Measurements from ENCODE around the gene GDF15.

GDF15 gene

DNA sequence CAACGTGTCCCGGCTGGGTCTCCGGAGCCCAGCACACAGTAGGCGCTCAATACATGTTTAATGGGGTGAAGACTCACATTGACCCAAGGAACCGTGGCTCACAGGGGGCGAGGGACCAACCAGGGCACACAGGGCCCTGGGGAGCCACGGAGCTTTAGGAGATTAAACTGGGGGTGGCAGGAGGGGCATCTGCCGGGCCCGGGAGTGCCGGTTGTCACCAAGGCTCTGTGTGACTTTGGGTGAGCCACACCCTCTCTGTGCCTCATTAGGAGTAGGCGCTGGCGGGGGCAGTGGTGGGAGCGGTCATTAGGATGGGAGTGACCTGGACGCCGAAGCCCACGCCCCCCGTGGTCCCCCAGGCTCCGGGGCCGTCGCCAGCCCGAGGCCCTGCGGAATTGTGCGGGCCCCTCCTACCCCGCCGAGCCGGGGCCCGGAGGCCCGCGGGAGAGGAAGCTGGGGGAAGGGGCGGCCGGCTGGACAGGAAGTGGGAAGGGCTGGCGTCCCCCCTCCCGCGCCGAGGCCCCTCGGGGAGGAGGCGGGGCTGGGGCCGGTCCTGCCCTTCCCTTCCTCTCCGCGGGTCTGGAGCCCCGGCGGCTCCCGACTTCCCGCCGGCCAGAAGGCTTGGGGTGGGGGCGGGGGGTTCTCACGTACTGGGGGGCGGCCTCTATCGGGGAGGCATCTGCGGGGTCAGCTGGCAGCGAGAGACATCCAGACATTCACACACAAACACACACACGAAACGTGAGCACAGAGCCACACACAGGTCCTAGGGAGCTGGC, 31.5 kb downstream of the GDF15 start (continued):
- TF ChIP-seq, protein P1, sequence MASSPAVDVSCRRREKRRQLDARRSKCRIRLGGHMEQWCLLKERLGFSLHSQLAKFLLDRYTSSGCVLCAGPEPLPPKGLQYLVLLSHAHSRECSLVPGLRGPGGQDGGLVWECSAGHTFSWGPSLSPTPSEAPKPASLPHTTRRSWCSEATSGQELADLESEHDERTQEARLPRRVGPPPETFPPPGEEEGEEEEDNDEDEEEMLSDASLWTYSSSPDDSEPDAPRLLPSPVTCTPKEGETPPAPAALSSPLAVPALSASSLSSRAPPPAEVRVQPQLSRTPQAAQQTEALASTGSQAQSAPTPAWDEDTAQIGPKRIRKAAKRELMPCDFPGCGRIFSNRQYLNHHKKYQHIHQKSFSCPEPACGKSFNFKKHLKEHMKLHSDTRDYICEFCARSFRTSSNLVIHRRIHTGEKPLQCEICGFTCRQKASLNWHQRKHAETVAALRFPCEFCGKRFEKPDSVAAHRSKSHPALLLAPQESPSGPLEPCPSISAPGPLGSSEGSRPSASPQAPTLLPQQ (tag by site-specific recombination; IDR thresholded peaks at IDR 0.05), result peak; percentile 86
- TF ChIP-seq MZF1 (tag by site-specific recombination; IDR thresholded peaks at IDR 0.05; ENCODE audit: borderline replicate concordance), result no peak
- no peak for TF ChIP-seq OSR2 (tag by site-specific recombination; IDR thresholded peaks at IDR 0.05)
- no peak for TF ChIP-seq ZNF132 (tag by site-specific recombination; IDR thresholded peaks at IDR 0.05; ENCODE audit: borderline replicate concordance)
- no peak for TF ChIP-seq RBAK (tag by site-specific recombination; IDR thresholded peaks at IDR 0.05)
- TF ChIP-seq SP2 (tag by site-specific recombination; IDR thresholded peaks at IDR 0.05), result peak; percentile 77
- TF ChIP-seq ZIC2 (tag by site-specific recombination; IDR thresholded peaks at IDR 0.05), result peak; percentile 42
- no peak for TF ChIP-seq GLIS2 (tag by site-specific recombination; IDR thresholded peaks at IDR 0.05)
- no peak for TF ChIP-seq ZFHX2 (tag by site-specific recombination; conservative IDR thresholded peaks at IDR 0.05)
- TF ChIP-seq ZNF138 (tag by site-specific recombination; IDR thresholded peaks at IDR 0.05; ENCODE audit: borderline replicate concordance), result no peak
- TF ChIP-seq ZNF677 (tag by site-specific recombination; IDR thresholded peaks at IDR 0.05), result peak; percentile 50; the same call in 1 of the 2 replicates
- peak; percentile 41; the same call in 1 of the 2 replicates for TF ChIP-seq ZNF623 (tag by site-specific recombination; IDR thresholded peaks at IDR 0.05)
- no peak for TF ChIP-seq ZNF391 (tag by site-specific recombination; IDR thresholded peaks at IDR 0.05; ENCODE audit: borderline replicate concordance, low read depth)
- peak; percentile 45; the same call in 1 of the 2 replicates for TF ChIP-seq GLIS1 (tag by site-specific recombination; IDR thresholded peaks at IDR 0.05)
- TF ChIP-seq, protein P2, sequence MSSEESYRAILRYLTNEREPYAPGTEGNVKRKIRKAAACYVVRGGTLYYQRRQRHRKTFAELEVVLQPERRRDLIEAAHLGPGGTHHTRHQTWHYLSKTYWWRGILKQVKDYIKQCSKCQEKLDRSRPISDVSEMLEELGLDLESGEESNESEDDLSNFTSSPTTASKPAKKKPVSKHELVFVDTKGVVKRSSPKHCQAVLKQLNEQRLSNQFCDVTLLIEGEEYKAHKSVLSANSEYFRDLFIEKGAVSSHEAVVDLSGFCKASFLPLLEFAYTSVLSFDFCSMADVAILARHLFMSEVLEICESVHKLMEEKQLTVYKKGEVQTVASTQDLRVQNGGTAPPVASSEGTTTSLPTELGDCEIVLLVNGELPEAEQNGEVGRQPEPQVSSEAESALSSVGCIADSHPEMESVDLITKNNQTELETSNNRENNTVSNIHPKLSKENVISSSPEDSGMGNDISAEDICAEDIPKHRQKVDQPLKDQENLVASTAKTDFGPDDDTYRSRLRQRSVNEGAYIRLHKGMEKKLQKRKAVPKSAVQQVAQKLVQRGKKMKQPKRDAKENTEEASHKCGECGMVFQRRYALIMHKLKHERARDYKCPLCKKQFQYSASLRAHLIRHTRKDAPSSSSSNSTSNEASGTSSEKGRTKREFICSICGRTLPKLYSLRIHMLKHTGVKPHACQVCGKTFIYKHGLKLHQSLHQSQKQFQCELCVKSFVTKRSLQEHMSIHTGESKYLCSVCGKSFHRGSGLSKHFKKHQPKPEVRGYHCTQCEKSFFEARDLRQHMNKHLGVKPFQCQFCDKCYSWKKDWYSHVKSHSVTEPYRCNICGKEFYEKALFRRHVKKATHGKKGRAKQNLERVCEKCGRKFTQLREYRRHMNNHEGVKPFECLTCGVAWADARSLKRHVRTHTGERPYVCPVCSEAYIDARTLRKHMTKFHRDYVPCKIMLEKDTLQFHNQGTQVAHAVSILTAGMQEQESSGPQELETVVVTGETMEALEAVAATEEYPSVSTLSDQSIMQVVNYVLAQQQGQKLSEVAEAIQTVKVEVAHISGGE (tag by site-specific recombination; conservative IDR thresholded peaks at IDR 0.05; ENCODE audit: low read depth), result peak; percentile 96
- 0 out of 2 replicates have a peak, but pooled peaks have one; percentile 38 for TF ChIP-seq ZBTB7A (tag by site-specific recombination; IDR thresholded peaks at IDR 0.05; ENCODE audit: low read depth)
- TF ChIP-seq ZNF791 (tag by site-specific recombination; IDR thresholded peaks at IDR 0.05), result peak; percentile 10; the same call in 1 of the 2 replicates
- peak; percentile 35; the same call in 1 of the 2 replicates for TF ChIP-seq ZNF16 (tag by site-specific recombination; IDR thresholded peaks at IDR 0.05; ENCODE audit: low read depth)
- TF ChIP-seq ZNF324 (tag by site-specific recombination; IDR thresholded peaks at IDR 0.05), result peak; percentile 53
- no peak for TF ChIP-seq ZBTB21 (tag by site-specific recombination; IDR thresholded peaks at IDR 0.05)
- TF ChIP-seq ZBTB8A (tag by site-specific recombination; IDR thresholded peaks at IDR 0.05), result peak; percentile 24
- TF ChIP-seq, protein P3, sequence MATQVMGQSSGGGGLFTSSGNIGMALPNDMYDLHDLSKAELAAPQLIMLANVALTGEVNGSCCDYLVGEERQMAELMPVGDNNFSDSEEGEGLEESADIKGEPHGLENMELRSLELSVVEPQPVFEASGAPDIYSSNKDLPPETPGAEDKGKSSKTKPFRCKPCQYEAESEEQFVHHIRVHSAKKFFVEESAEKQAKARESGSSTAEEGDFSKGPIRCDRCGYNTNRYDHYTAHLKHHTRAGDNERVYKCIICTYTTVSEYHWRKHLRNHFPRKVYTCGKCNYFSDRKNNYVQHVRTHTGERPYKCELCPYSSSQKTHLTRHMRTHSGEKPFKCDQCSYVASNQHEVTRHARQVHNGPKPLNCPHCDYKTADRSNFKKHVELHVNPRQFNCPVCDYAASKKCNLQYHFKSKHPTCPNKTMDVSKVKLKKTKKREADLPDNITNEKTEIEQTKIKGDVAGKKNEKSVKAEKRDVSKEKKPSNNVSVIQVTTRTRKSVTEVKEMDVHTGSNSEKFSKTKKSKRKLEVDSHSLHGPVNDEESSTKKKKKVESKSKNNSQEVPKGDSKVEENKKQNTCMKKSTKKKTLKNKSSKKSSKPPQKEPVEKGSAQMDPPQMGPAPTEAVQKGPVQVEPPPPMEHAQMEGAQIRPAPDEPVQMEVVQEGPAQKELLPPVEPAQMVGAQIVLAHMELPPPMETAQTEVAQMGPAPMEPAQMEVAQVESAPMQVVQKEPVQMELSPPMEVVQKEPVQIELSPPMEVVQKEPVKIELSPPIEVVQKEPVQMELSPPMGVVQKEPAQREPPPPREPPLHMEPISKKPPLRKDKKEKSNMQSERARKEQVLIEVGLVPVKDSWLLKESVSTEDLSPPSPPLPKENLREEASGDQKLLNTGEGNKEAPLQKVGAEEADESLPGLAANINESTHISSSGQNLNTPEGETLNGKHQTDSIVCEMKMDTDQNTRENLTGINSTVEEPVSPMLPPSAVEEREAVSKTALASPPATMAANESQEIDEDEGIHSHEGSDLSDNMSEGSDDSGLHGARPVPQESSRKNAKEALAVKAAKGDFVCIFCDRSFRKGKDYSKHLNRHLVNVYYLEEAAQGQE (tag by site-specific recombination; IDR thresholded peaks at IDR 0.05), result peak; percentile 30
- TF ChIP-seq ZNF596 (tag by site-specific recombination; IDR thresholded peaks at IDR 0.05), result 0 out of 2 replicates have a peak, but pooled peaks have one; percentile 11
- TF ChIP-seq, protein P4, sequence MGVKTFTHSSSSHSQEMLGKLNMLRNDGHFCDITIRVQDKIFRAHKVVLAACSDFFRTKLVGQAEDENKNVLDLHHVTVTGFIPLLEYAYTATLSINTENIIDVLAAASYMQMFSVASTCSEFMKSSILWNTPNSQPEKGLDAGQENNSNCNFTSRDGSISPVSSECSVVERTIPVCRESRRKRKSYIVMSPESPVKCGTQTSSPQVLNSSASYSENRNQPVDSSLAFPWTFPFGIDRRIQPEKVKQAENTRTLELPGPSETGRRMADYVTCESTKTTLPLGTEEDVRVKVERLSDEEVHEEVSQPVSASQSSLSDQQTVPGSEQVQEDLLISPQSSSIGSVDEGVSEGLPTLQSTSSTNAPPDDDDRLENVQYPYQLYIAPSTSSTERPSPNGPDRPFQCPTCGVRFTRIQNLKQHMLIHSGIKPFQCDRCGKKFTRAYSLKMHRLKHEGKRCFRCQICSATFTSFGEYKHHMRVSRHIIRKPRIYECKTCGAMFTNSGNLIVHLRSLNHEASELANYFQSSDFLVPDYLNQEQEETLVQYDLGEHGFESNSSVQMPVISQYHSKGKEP (tag by site-specific recombination; IDR thresholded peaks at IDR 0.05), result 0 out of 2 replicates have a peak, but pooled peaks have one; percentile 24
- TF ChIP-seq ZNF354C (tag by site-specific recombination; IDR thresholded peaks at IDR 0.05; ENCODE audit: borderline replicate concordance, low read depth), result no peak
- no peak for TF ChIP-seq ZNF302 (tag by site-specific recombination; IDR thresholded peaks at IDR 0.05; ENCODE audit: low read depth)
- TF ChIP-seq IKZF3 (tag by site-specific recombination; IDR thresholded peaks at IDR 0.05), result peak; percentile 92
- peak; percentile 70 for TF ChIP-seq ZEB2 (tag by site-specific recombination; IDR thresholded peaks at IDR 0.05)
- TF ChIP-seq ZNF10 (tag by site-specific recombination; IDR thresholded peaks at IDR 0.05), result no peak
- TF ChIP-seq FEZF1 (tag by site-specific recombination; IDR thresholded peaks at IDR 0.05), result no peak
